Upper lobe of left lung (tissue), 6 donors: Measurements from ENCODE around the gene MANSC1. TPM values are rescaled to one million over a fixed set of nuclear protein-coding genes. Genes with fewer than 3 reads are reported as not detected.

Source experiments
- ATAC-seq, 2 donors: fragments of 200-7000 bp; cut with Tn5 transposase; one replicate each; pipeline ENCODE4 v1.9.1; 2022; ENCODE audit warnings: mild to moderate bottlenecking in 2 of 2, moderate library complexity in 2 of 2; ENCODE audit not compliant: low FRiP score in 2 of 2
- DNase-seq, 2 donors: peaks; one replicate each; pipeline ENCODE4 v3.0.0-alpha.2; 2019 to 2020
- H3K27ac ChIP-seq, 4 donors: fragments of 200-600 bp; sonication (generic); one replicate each; pipeline ENCODE4 v1.5.1; 2016 to 2019
- H3K27me3 ChIP-seq, 4 donors: fragments of 200-600 bp; sonication (generic); one replicate each; pipeline ENCODE4 v1.5.1; 2017 to 2019
- H3K36me3 ChIP-seq, 4 donors: fragments of 200-600 bp; sonication (generic); one replicate each; pipeline ENCODE4 v1.5.1; 2016 to 2019
- H3K4me1 ChIP-seq, 4 donors: fragments of 200-600 bp; sonication (generic); one replicate each; pipeline ENCODE4 v1.5.1; 2018 to 2019
- H3K4me3 ChIP-seq, 4 donors: fragments of 200-600 bp; sonication (generic); one replicate each; pipeline ENCODE4 v1.5.1; 2017 to 2019; ENCODE audit warnings: mild to moderate bottlenecking in 2 of 4, moderate library complexity in 1 of 4
- H3K9me3 ChIP-seq, 4 donors: fragments of 200-600 bp; sonication (generic); one replicate each; pipeline ENCODE4 v1.5.1; 2018 to 2019
- CTCF ChIP-seq, 6 experiments: fragments of 450-650 bp in 4 of 6; fragments of 200-600 bp in 2 of 6; sonication (generic) in 2 of 6; IDR thresholded peaks; one replicate each; pipeline ENCODE4 v1.5.1; 2016 to 2019; ENCODE audit warnings: antibody characterized with exemption in 6 of 6
- EP300 ChIP-seq, 4 donors: sonication (generic); formaldehyde crosslinking; IDR thresholded peaks; one replicate each; pipeline ENCODE4 v1.5.1; 2017; ENCODE audit warnings: antibody characterized with exemption in 4 of 4, control low read depth in 2 of 4
- POLR2A ChIP-seq, 4 donors: fragments of 450-650 bp; IDR thresholded peaks; one replicate each; pipeline ENCODE4 v1.5.1; 2016 to 2017; ENCODE audit warnings: antibody characterized with exemption in 4 of 4, mild to moderate bottlenecking in 2 of 4
- POLR2AphosphoS5 ChIP-seq, 2 donors: sonication (generic); formaldehyde crosslinking; IDR thresholded peaks; one replicate each; pipeline ENCODE4 v1.5.1; 2017; ENCODE audit warnings: antibody characterized with exemption in 2 of 2
- WGBS, 2 donors: methylation state at CpG; one replicate each; pipeline ENCODE4 v1.1.5; 2017 to 2018; 5-methylcytosine and 5-hydroxymethylcytosine counted together
- total RNA-seq, 6 donors: library from RNA; depleted of rRNA in 4 of 6; stranded (reverse); fragments of >200 nt in 4 of 6; gene quantifications; one replicate each; pipeline versions ENCODE4 v1.1.0 to v1.2.1, GENCODE V29; 2016 to 2021
- donor health status: DM: no; HTN: no; CAD: no; lungs with moderate emphysema.
- donor health status: DM: no; HTN: yes; CAD: no; lungs with severe emphysema.

MANSC1 gene
- total RNA-seq, result 10 to 100 TPM in 4 of 6 donors, 1 to 10 TPM in 2; 2.1 to 25.2 (median 14.0) TPM

- Histone ChIP-seq H3K27ac (peak within 1 kb of the TSS; percentile 76 to 91 (median 89)), H3K36me3 (no peaks in the 10 kb centered on the region), H3K9me3 (no peaks in the 10 kb centered on the region), H3K4me1 (peaks cover 3 to 16% (median 8%) of the 10 kb centered on the region in 4 donors), H3K27me3 (no peaks in the 10 kb centered on the region), H3K4me3 (peak within 1 kb of the TSS; percentile 69 to 90 (median 80))
- peak in 1 of 4 donors; percentile 64 for TF ChIP-seq POLR2A (IDR thresholded peaks at IDR 0.05)
- peak; percentile 40 to 69 (median 52) for TF ChIP-seq CTCF (IDR thresholded peaks at IDR 0.05)
- TF ChIP-seq EP300 (IDR thresholded peaks at IDR 0.05), result no peak
- peak; percentile 66 to 72 for TF ChIP-seq POLR2AphosphoS5 (IDR thresholded peaks at IDR 0.05)
- DNase-seq (peak; percentile 77 to 91), ATAC-seq (peak; percentile 87 to 91)
- WGBS, 2 donors, result 0 to 1% methylated on average over 21 to 36 of the region's 68 CpGs
Observed at GRCh38 chr12:12349711-12350665, at the start of gene MANSC1. Gene MANSC1 (minus strand): TSS chr12:12350242. CDS start chr12:12343314, 6,928 bp downstream.

- Histone ChIP-seq H3K9me3 (no peaks in the 10 kb centered on the region), H3K4me3 (no peak overlapping the region), H3K27me3 (no peaks in the 10 kb centered on the region), H3K27ac (peak overlapping the region; percentile 36 to 65 (median 44)), H3K4me1 (peaks cover 12 to 36% (median 27%) of the 10 kb centered on the region in 4 donors), H3K36me3 (no peaks in the 10 kb centered on the region)
- 73 to 74% methylated on average over 1 of the region's 1 CpG for WGBS, 2 donors
- ATAC-seq (no peak), DNase-seq (no peak)
- no peak for TF ChIP-seq POLR2A (IDR thresholded peaks at IDR 0.05)
Observed at GRCh38 chr12:12399161-12399560, 49.1 kb upstream of the MANSC1 start.

DNA sequence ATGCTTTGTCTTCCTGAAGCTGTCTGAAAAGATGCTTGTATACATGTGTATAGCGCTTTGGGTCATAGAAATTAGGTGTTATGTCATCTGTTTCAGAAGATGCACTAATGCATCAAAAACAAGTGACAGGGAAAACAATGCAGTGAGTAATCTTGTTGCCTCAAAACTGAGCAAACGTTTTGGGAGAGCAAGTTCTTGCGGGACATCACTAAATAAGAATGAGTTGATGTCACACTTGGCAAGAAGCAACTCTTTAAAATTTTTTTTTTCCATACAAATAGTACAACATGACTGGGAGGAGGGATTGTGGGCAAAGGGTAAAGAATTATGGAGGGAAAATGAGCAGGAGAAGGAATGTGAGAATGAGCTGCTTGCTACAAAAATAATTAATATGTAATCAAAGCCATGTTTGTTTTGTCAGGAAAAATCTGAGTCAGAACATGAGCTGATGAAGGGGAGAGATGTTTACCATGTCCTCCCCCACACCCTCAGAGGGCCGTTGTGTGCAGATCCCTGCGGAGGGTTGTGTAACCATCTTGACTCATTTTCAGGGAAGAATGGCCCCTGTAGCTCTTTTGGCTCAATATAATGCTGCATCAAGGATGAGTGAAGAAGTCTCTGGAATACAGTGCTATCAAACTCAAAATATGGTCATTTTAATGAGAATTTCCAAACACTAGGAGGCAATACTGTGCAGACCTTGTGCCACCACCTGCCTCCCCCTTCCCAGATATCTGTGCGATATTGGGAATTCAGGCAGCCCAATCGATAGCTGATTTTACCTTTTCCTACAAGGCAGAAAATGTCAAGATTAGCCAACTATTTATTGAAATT is 48.2 kb upstream of the MANSC1 start:
- DNase-seq, result peak in 1 of 2 donors; percentile 65

DNA sequence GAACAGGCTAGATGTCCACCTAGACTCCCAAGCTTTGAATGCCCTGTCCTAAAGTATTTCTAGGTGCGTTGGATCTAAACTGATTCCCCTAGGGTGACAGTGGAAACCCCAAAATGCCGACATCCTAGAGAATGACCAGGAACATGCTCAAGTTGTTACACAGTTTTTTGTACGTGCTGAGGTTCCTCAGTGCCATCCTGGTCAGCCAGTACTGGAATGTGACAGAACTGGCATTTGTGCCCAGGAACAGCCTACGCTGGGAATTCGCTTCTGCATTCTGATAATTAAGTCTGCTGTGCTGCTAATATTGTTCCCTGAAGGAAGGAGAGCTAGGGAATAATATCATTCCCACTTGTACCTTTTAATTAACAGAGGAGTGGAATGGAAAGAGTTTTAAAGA is 47.1 kb upstream of the MANSC1 start:
- no peaks in the 10 kb centered on the region for H3K9me3 ChIP-seq
- H3K4me1 ChIP-seq, result peaks cover 1 to 19% (median 13%) of the 10 kb centered on the region in 4 donors
- no peak for ATAC-seq
- no peak for TF ChIP-seq POLR2AphosphoS5 (IDR thresholded peaks at IDR 0.05)
- TF ChIP-seq POLR2A (IDR thresholded peaks at IDR 0.05), result no peak
- no peak for TF ChIP-seq CTCF (IDR thresholded peaks at IDR 0.05)
- no peak for TF ChIP-seq EP300 (IDR thresholded peaks at IDR 0.05)
- H3K36me3 ChIP-seq, result no peaks in the 10 kb centered on the region
- DNase-seq, result no peak
- peak overlapping the region in 2 of 4 donors; percentile 45 to 48 for H3K27ac ChIP-seq
- no peak overlapping the region for H3K4me3 ChIP-seq
- H3K27me3 ChIP-seq, result no peaks in the 10 kb centered on the region
- 81 to 93% methylated on average over 5 of the region's 5 CpGs for WGBS, 2 donors

More for the DNA sequence above, 48.2 kb upstream of the MANSC1 start:
- H3K4me1 ChIP-seq, result peaks cover 6 to 26% (median 19%) of the 10 kb centered on the region in 4 donors
- no peaks in the 10 kb centered on the region for H3K27me3 ChIP-seq
- H3K36me3 ChIP-seq, result no peaks in the 10 kb centered on the region
- no peaks in the 10 kb centered on the region for H3K9me3 ChIP-seq
- 57% methylated on average over 7 of the region's 7 CpGs for WGBS, 2 donors
- peak; percentile 89 to 96 for ATAC-seq
- no peak overlapping the region for H3K4me3 ChIP-seq
- TF ChIP-seq POLR2AphosphoS5 (IDR thresholded peaks at IDR 0.05) (peak; percentile 62 to 73), CTCF (IDR thresholded peaks at IDR 0.05) (no peak), EP300 (IDR thresholded peaks at IDR 0.05) (peak in 1 of 4 donors; percentile 62)
- peak overlapping the region; percentile 36 to 65 (median 44) for H3K27ac ChIP-seq

DNA sequence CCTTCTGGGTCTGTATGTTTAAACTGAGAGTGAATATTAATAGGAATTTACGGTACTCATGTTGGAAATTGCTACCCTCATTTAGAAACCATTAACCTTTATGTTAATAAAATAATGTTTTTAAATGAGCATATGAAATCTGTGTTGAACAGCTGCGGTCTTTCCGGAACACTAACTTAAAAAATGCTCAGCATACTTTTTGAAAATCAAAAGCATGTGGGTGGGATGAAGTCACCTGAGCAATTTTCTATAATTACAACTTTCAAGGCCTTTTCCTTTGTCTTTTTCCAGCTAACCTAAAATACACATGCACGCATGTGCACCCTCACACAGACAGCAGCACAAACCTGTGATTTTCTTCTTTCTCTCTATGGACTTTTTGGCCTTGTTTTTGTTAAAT is 46.7 kb upstream of the MANSC1 start:
- H3K27me3 ChIP-seq, result no peaks in the 10 kb centered on the region
- 75 to 89% methylated on average over 4 of the region's 4 CpGs for WGBS, 2 donors
- no peaks in the 10 kb centered on the region for H3K36me3 ChIP-seq
- H3K27ac ChIP-seq, result no peak overlapping the region
- TF ChIP-seq POLR2AphosphoS5 (IDR thresholded peaks at IDR 0.05) (no peak), POLR2A (IDR thresholded peaks at IDR 0.05) (no peak), CTCF (IDR thresholded peaks at IDR 0.05) (no peak), EP300 (IDR thresholded peaks at IDR 0.05) (no peak)
- no peak for DNase-seq
- no peak for ATAC-seq
- H3K4me3 ChIP-seq, result no peak overlapping the region
- no peaks in the 10 kb centered on the region for H3K9me3 ChIP-seq
- peaks cover 0 to 19% (median 13%) of the 10 kb centered on the region in 4 donors for H3K4me1 ChIP-seq
